GM20431 (cell line): ENCODE results near the gene GABRG3.

Source experiments
- in situ Hi-C: fragments of 300-500 bp; cut with MseI, MboI; formaldehyde crosslinking; loops from one replicate; pipeline ENCODE4 v1.15.0; 2020; ENCODE audit warnings: low sequenced_read_pairs; ENCODE audit not compliant: unreplicated experiment

The GABRG3 gene

GRCh38 chr15:27273506-27273905, 302.5 kb downstream of the GABRG3 start:
- in situ Hi-C loops = no loop called here

- in situ Hi-C loops = no loop called here
These were observed 307.8 kb downstream of the GABRG3 start for GRCh38 chr15:27278761-27279160.

GRCh38 chr15:27292641-27293040, 321.7 kb downstream of the GABRG3 start:
- in situ Hi-C loops = no loop called here

- in situ Hi-C loops = no loop called here
These were observed 322.6 kb downstream of the GABRG3 start for GRCh38 chr15:27293607-27294006.

- in situ Hi-C loops = no loop called here
These were observed 346.8 kb downstream of the GABRG3 start for GRCh38 chr15:27317736-27318135.

GRCh38 chr15:27323801-27324200, 352.8 kb downstream of the GABRG3 start:
- in situ Hi-C loops = no loop called here

- in situ Hi-C loops = no loop called here
These were observed 354.1 kb downstream of the GABRG3 start for GRCh38 chr15:27324886-27325615.

- in situ Hi-C loops = no loop called here
These were observed 356.6 kb downstream of the GABRG3 start for GRCh38 chr15:27327467-27328025.

GRCh38 chr15:27328186-27328585, 357.2 kb downstream of the GABRG3 start:
- in situ Hi-C loops = no loop called here

GRCh38 chr15:27328608-27329007, 357.6 kb downstream of the GABRG3 start:
- in situ Hi-C loops = no loop called here

- in situ Hi-C loops = no loop called here
These were observed 359.3 kb downstream of the GABRG3 start for GRCh38 chr15:27330326-27330725.

- in situ Hi-C loops = no loop called here
These were observed 365.7 kb downstream of the GABRG3 start for GRCh38 chr15:27336676-27337075.

GRCh38 chr15:27339138-27339537, 368.2 kb downstream of the GABRG3 start:
- in situ Hi-C loops = no loop called here

GRCh38 chr15:27341780-27342343, 370.9 kb downstream of the GABRG3 start:
- in situ Hi-C loops = no loop called here

GRCh38 chr15:27342991-27343390, 372.0 kb downstream of the GABRG3 start:
- in situ Hi-C loops = no loop called here

- in situ Hi-C loops = no loop called here
These were observed 381.2 kb downstream of the GABRG3 start for GRCh38 chr15:27352136-27352535.

GRCh38 chr15:27353856-27354255, 382.9 kb downstream of the GABRG3 start:
- in situ Hi-C loops = no loop called here

- in situ Hi-C loops = no loop called here
These were observed 387.9 kb downstream of the GABRG3 start for GRCh38 chr15:27358751-27359434.

- in situ Hi-C loops = no loop called here
These were observed 388.6 kb downstream of the GABRG3 start for GRCh38 chr15:27359586-27359985.

- in situ Hi-C loops = no loop called here
These were observed 389.3 kb downstream of the GABRG3 start for GRCh38 chr15:27360316-27360715.

- in situ Hi-C loops = no loop called here
These were observed 390.5 kb downstream of the GABRG3 start for GRCh38 chr15:27361438-27361837.
